ENCODE measurements around the gene ELAVL3.
A peak's percentile ranks its signal among the peaks of the same experiment; 100 is the strongest.

The ELAVL3 gene

GRCh38 chr19:11405846-11406643, 74.8 kb downstream of the ELAVL3 start:
- H3K4me3 Mint-ChIP-seq, result no peak overlapping the region
- peaks cover 3% of the 10 kb centered on the region for H3K27me3 Mint-ChIP-seq (ENCODE audit: low read depth)
- no peak overlapping the region for H3K27ac Mint-ChIP-seq
- no peaks in the 10 kb centered on the region for H3K36me3 Mint-ChIP-seq (ENCODE audit: low read depth)
- DNase-seq (ENCODE audit: low spot score), result peak; percentile 12
- no peaks in the 10 kb centered on the region for H3K4me1 Mint-ChIP-seq (ENCODE audit: low read depth)
- no peaks in the 10 kb centered on the region for H3K9me3 Mint-ChIP-seq

- H3K36me3 Mint-ChIP-seq (ENCODE audit: low read depth), result no peaks in the 10 kb centered on the region
- H3K27me3 Mint-ChIP-seq (ENCODE audit: low read depth), result peaks cover 3% of the 10 kb centered on the region
- no peak overlapping the region for H3K27ac Mint-ChIP-seq
- no peaks in the 10 kb centered on the region for H3K9me3 Mint-ChIP-seq
- no peak for DNase-seq (ENCODE audit: low spot score)
- H3K4me1 Mint-ChIP-seq (ENCODE audit: low read depth), result no peaks in the 10 kb centered on the region
- H3K4me3 Mint-ChIP-seq, result no peak overlapping the region
These were observed 76.1 kb downstream of the ELAVL3 start for GRCh38 chr19:11404588-11405222.

- H3K27ac Mint-ChIP-seq, result no peak overlapping the region
- no peak overlapping the region for H3K4me3 Mint-ChIP-seq
- no peak for DNase-seq (ENCODE audit: low spot score)
- peaks cover 2% of the 10 kb centered on the region for H3K27me3 Mint-ChIP-seq (ENCODE audit: low read depth)
- H3K9me3 Mint-ChIP-seq, result no peaks in the 10 kb centered on the region
- H3K36me3 Mint-ChIP-seq (ENCODE audit: low read depth), result no peaks in the 10 kb centered on the region
- no peaks in the 10 kb centered on the region for H3K4me1 Mint-ChIP-seq (ENCODE audit: low read depth)
These were observed 78.9 kb downstream of the ELAVL3 start for GRCh38 chr19:11401808-11402543.

All from T-helper 2 cell treated with Interferon-gamma antibody and Interleukin-4, amounts not matched to agents 5 μg/mL and 100 μg/mL, for 36 hours (primary cell).